ENCODE data around the gene TANGO2. TPM values are rescaled to one million over a fixed set of nuclear protein-coding genes. Genes with fewer than 3 reads are reported as not detected.

The TANGO2 gene
- total RNA-seq, 4 donors from 2014 or later, result 31.7 to 56.7 (median 39.0) TPM

DNA sequence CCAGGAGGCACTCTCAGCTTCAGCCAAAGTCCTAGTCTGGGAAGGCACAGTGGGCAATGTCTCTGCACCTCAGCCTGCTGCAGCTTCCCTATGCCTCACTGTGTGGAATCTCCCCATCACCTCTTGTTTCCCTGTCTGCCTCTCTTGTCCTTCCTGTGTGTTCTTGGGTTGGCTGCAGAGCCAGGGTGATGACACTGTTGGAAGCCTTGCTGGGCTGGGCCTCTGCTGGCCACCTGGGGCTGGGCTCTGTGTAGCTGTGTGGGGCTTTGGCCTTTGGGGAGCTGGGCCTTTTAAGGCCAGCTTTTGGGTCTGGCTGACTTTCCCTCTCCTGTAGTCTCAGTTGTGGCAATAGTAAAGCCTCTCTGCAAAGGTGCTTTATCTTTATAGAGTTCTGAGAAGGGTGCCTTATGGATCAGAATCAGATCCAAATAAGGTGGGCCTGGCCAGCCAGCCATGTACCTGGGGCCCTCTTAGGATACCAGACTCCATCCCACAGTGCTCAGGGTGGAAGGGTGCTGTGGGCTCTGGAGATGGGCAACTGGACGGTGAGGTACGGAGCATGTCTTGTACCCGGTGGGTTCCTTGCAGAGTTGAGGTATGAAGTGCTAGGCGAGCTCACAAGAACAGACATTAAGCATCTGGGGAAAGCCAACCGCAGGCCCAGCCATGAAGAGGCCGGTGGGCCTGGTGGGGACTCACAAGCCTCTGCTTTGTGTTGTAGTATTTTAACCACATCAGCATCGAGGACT lies 84.7 kb downstream of the TANGO2 start:
- H3K36me3 ChIP-seq, result peaks cover 0 to 95% (median 33%) of the 10 kb centered on the region in 3 donors
- DNase-seq (ENCODE audit: low spot score in 2 of 2), result no peak
- no peaks in the 10 kb centered on the region for H3K4me1 ChIP-seq
- H3K27me3 ChIP-seq, result no peaks in the 10 kb centered on the region
- H3K9me3 ChIP-seq, result no peaks in the 10 kb centered on the region
- 83 to 94% methylated on average over 7 of the region's 7 CpGs for WGBS, 2 donors
- no peak overlapping the region for H3K27ac ChIP-seq
- no peak overlapping the region for H3K4me3 ChIP-seq
- TF ChIP-seq, protein P1, sequence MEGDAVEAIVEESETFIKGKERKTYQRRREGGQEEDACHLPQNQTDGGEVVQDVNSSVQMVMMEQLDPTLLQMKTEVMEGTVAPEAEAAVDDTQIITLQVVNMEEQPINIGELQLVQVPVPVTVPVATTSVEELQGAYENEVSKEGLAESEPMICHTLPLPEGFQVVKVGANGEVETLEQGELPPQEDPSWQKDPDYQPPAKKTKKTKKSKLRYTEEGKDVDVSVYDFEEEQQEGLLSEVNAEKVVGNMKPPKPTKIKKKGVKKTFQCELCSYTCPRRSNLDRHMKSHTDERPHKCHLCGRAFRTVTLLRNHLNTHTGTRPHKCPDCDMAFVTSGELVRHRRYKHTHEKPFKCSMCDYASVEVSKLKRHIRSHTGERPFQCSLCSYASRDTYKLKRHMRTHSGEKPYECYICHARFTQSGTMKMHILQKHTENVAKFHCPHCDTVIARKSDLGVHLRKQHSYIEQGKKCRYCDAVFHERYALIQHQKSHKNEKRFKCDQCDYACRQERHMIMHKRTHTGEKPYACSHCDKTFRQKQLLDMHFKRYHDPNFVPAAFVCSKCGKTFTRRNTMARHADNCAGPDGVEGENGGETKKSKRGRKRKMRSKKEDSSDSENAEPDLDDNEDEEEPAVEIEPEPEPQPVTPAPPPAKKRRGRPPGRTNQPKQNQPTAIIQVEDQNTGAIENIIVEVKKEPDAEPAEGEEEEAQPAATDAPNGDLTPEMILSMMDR (IDR thresholded peaks at IDR 0.05), result no peak
- TF ChIP-seq EP300 (IDR thresholded peaks at IDR 0.05), result no peak
- TF ChIP-seq POLR2A (IDR thresholded peaks at IDR 0.05), result no peak

DNA sequence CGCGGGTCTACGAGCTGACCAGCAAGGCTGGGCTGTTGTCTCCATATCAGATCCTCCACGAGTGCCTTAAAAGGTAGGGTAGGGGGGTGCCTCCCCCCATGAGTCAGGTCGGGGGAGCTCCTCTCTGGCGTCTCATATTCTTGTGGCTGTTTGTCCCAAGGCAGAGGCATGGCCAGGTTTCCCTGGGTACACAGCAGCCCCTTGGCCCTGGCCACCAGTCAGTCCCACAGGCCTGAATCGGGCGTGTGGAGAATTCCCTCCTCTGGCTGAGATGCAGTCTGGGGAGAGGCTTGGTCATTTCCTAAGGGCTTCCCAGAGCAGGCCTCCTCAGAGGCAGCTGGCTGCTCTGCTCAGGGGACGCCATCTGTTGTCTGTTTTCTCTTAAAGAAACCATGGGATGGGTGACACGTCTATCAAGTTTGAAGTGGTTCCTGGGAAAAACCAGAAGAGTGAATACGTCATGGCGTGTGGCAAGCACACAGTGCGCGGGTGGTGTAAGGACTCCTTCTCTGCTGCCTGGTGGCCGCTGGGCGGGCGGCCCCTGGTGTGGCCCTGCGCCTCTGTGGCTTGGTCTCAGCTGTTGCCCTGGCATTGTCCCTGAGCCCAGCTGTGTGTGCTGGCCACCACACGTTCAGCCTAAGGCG lies 85.4 kb downstream of the TANGO2 start:
- DNase-seq (ENCODE audit: low spot score in 2 of 2), result no peak
- Histone ChIP-seq H3K27me3 (no peaks in the 10 kb centered on the region), H3K27ac (no peak overlapping the region), H3K4me3 (no peak overlapping the region), H3K36me3 (peaks cover 0 to 95% (median 33%) of the 10 kb centered on the region in 3 donors), H3K4me1 (no peaks in the 10 kb centered on the region), H3K9me3 (no peaks in the 10 kb centered on the region)
- TF ChIP-seq POLR2A (IDR thresholded peaks at IDR 0.05) (no peak), EP300 (IDR thresholded peaks at IDR 0.05) (no peak)
- TF ChIP-seq, protein P1 (IDR thresholded peaks at IDR 0.05), result no peak
- WGBS, 2 donors, result 89 to 91% methylated on average over 18 to 20 of the region's 20 CpGs

DNA sequence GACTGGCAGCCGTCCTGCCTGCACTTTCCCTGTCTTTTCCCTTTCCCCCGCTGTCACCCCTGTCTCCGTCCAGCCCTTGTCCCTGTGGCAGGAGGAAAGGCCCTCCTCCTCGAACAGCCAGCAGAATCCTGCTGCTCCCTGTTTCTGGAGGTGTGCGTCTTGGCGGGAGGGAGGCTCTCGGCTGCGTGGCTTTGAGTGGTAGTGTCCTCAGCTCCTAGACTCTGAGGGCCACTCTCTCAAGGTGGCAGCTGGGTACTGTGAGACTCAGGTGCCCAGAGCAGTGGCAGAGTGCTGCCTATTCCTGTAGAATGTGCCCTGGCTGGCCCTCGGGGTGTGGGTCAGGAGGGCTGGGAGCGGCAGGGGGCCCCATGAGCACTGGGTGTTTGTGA lies 85.9 kb downstream of the TANGO2 start:
- H3K9me3 ChIP-seq, result no peaks in the 10 kb centered on the region
- no peak for DNase-seq (ENCODE audit: low spot score in 2 of 2)
- no peak overlapping the region for H3K4me3 ChIP-seq
- TF ChIP-seq EP300 (IDR thresholded peaks at IDR 0.05), result no peak
- TF ChIP-seq, protein P1 (IDR thresholded peaks at IDR 0.05), result no peak
- TF ChIP-seq POLR2A (IDR thresholded peaks at IDR 0.05), result no peak
- H3K27me3 ChIP-seq, result no peaks in the 10 kb centered on the region
- H3K4me1 ChIP-seq, result peaks cover 0 to 2% (median 0%) of the 10 kb centered on the region in 4 donors
- 91 to 93% methylated on average over 9 to 10 of the region's 10 CpGs for WGBS, 2 donors
- peaks cover 0 to 95% (median 33%) of the 10 kb centered on the region in 3 donors for H3K36me3 ChIP-seq
- no peak overlapping the region for H3K27ac ChIP-seq

DNA sequence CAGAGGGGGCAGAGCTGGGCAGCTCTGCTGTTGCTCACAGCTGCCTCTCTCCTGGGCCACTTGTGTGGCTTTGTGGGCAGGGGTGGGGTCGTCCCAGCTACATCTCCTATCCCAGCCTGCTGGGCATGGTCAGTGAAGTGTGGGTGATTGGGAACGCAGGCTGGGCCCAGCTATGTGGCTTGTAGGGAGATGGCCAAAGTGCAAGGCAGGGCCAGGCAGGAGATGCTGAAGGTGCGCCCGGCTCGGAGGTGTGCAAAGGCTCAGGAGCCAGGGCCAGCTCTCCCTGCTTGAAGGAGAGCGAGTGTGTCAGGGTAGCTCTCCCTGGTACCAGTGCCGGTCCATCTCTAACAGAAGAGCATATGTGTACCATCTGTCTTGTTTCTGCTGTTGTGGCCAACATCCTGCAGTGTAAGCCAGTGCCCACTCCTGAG lies 86.6 kb downstream of the TANGO2 start:
- Histone ChIP-seq H3K4me1 (peaks cover 0 to 9% (median 5%) of the 10 kb centered on the region in 4 donors), H3K9me3 (no peaks in the 10 kb centered on the region), H3K4me3 (no peak overlapping the region), H3K27ac (no peak overlapping the region), H3K36me3 (peaks cover 0 to 95% (median 33%) of the 10 kb centered on the region in 3 donors), H3K27me3 (no peaks in the 10 kb centered on the region)
- WGBS, 2 donors, result 90 to 97% methylated on average over 7 of the region's 7 CpGs
- TF ChIP-seq POLR2A (IDR thresholded peaks at IDR 0.05) (no peak), EP300 (IDR thresholded peaks at IDR 0.05) (no peak)
- TF ChIP-seq, protein P1 (IDR thresholded peaks at IDR 0.05), result no peak
- DNase-seq (ENCODE audit: low spot score in 2 of 2), result no peak
